GM13976 (cell line): ENCODE results near the gene PDCD5.

ENCODE experiments used
- DNase-seq: peaks from one replicate; pipeline ENCODE4 v3.0.0; 2012; ENCODE audit warnings: low spot score
- in situ Hi-C: fragments of 300-500 bp; cut with MboI; formaldehyde crosslinking; loops from one replicate; pipeline ENCODE4 v1.12.0; 2022; ENCODE audit warnings: low sequenced_read_pairs, mixed read lengths, inconsistent platforms; ENCODE audit not compliant: unreplicated experiment
- TF ChIP-seq, protein P1 (sequence below): IDR thresholded peaks from 2 replicates; pipeline ENCODE4 v1.5.1; 2012; ENCODE audit warnings: borderline replicate concordance, mild to moderate bottlenecking; ENCODE audit not compliant: insufficient read depth; ENCODE audit errors: extremely low read depth, missing control alignments, control extremely low read depth

PDCD5 gene

GRCh38 chr19:32599736-32600157, 18.8 kb downstream of the PDCD5 start:
- DNase-seq: peak; percentile 70
- in situ Hi-C loops: no loop called here
- TF ChIP-seq, protein P1, sequence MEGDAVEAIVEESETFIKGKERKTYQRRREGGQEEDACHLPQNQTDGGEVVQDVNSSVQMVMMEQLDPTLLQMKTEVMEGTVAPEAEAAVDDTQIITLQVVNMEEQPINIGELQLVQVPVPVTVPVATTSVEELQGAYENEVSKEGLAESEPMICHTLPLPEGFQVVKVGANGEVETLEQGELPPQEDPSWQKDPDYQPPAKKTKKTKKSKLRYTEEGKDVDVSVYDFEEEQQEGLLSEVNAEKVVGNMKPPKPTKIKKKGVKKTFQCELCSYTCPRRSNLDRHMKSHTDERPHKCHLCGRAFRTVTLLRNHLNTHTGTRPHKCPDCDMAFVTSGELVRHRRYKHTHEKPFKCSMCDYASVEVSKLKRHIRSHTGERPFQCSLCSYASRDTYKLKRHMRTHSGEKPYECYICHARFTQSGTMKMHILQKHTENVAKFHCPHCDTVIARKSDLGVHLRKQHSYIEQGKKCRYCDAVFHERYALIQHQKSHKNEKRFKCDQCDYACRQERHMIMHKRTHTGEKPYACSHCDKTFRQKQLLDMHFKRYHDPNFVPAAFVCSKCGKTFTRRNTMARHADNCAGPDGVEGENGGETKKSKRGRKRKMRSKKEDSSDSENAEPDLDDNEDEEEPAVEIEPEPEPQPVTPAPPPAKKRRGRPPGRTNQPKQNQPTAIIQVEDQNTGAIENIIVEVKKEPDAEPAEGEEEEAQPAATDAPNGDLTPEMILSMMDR: peak; percentile 69

- no peak for DNase-seq
- in situ Hi-C loops: no loop called here
- TF ChIP-seq, protein P1: no peak
These were observed 23.0 kb downstream of the PDCD5 start for GRCh38 chr19:32603961-32604360.

GRCh38 chr19:32605544-32605943, 24.6 kb downstream of the PDCD5 start:
- TF ChIP-seq, protein P1: no peak
- in situ Hi-C loops: no loop called here
- DNase-seq: no peak

- no peak for DNase-seq
- in situ Hi-C loops: no loop called here
- TF ChIP-seq, protein P1: no peak
These were observed 25.3 kb downstream of the PDCD5 start for GRCh38 chr19:32606289-32606688.

DNA sequence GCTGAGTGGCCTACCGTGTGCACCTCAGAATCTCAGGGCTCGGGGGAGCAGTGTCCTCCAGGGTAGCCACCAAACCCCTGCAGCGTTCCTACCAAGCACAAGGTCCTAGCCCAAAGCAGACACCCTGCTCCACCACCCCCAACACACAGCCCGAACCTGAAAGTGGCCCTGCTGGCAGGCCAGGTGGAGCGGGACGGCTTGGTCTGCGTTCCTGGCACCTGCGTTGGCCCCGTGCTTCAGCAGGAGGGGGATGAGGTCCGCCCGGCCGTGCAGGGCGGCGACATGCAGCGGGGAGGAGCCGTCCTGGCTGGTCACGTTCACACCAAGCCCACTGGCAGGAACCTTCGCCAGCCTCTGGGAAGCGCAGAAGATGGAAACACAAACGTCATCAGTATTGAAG, 26.5 kb downstream of the PDCD5 start:
- in situ Hi-C loops: no loop called here
- TF ChIP-seq, protein P1: no peak
- no peak for DNase-seq

DNA sequence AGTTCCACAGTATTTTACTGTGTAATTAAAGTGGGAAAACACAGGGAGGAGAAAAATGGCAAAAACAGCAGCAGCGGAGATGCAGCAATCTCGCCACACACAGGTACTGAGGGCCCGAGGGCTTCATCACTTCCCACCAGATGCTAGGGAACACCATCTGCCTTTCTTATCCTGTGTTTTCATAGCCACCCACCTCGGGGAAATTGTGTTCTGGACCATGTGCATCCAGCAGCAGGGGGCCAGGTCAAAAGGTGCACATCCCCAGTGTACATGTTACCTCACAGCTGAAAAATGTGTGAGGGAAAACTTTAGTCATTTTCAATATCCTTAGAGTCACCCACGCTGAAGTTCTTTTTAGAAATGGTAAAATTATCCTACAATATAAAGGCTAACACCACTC, 30.2 kb downstream of the PDCD5 start:
- TF ChIP-seq, protein P1: no peak
- DNase-seq: no peak
- in situ Hi-C loops: no loop called here

DNA sequence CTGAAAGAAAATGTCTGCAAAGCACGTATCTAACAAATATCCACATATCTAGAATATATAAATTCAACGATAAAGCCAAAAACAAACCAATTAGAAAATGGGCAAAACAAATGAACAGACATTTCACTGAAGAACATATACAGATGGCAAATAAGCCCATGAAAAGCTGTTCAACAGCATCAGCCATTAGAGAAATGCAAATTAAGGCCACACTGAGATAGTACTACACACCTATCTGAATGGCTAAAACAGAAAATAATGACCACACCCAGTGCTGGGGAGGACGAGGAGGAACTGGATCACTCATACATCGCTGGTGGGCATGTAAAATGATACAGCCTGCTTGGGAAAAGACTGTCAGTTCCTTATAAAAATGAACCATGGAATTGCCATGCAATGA, 32.0 kb downstream of the PDCD5 start:
- in situ Hi-C loops: no loop called here
- DNase-seq: no peak
- TF ChIP-seq, protein P1: no peak
